ENCODE data around the gene MCM3AP.
"Not testable (repeated sequence)": the region's sequence is repeated elsewhere in the genome, so short reads cannot be mapped to it uniquely, and the experiment has no call there.

The MCM3AP gene

GRCh38 chr21:46200877-46201803, 84.3 kb downstream of the MCM3AP start:
- not testable (repeated sequence) for DNase-seq

- DNase-seq = no peak
Measured at GRCh38 chr21:46199436-46200373, 85.7 kb downstream of the MCM3AP start.

- DNase-seq = no peak
Measured at GRCh38 chr21:46196733-46197132, 88.7 kb downstream of the MCM3AP start.

- no peak for DNase-seq
Measured at GRCh38 chr21:46195595-46196195, 89.7 kb downstream of the MCM3AP start.

GRCh38 chr21:46194374-46195334, 90.8 kb downstream of the MCM3AP start:
- no peak for DNase-seq

GRCh38 chr21:46193829-46194373, 91.5 kb downstream of the MCM3AP start:
- DNase-seq = no peak

- DNase-seq = no peak
Measured at GRCh38 chr21:46191686-46192575, 93.5 kb downstream of the MCM3AP start.

- no peak for DNase-seq
Measured at GRCh38 chr21:46191257-46191685, 94.1 kb downstream of the MCM3AP start.

GRCh38 chr21:46190491-46191131, 94.8 kb downstream of the MCM3AP start:
- DNase-seq = no peak

- DNase-seq = no peak
Measured at GRCh38 chr21:46189959-46190490, 95.4 kb downstream of the MCM3AP start.

GRCh38 chr21:46189213-46189958, 96.0 kb downstream of the MCM3AP start:
- no peak for DNase-seq

- no peak for DNase-seq
Measured at GRCh38 chr21:46188226-46189212, 96.9 kb downstream of the MCM3AP start.

- DNase-seq = no peak
Measured at GRCh38 chr21:46187814-46188213, 97.6 kb downstream of the MCM3AP start.

GRCh38 chr21:46187261-46187660, 98.2 kb downstream of the MCM3AP start:
- DNase-seq = no peak

- no peak for DNase-seq
Measured at GRCh38 chr21:46185716-46186115, 99.7 kb downstream of the MCM3AP start.

Data from CD4-positive, alpha-beta T cell treated with Interleukin-1 beta for 1 hour (primary cell).